GM18520 (cell line): ENCODE results near the gene SKAP1.

Experiments
- ATAC-seq: cut with Tn5 transposase; IDR thresholded peaks from one replicate; pipeline ENCODE4 v1.9.1; 2021; ENCODE audit not compliant: unreplicated experiment

SKAP1 gene

GRCh38 chr17:48180842-48181629 lies 249.0 kb downstream of the SKAP1 start:
- ATAC-seq = no peak

DNA sequence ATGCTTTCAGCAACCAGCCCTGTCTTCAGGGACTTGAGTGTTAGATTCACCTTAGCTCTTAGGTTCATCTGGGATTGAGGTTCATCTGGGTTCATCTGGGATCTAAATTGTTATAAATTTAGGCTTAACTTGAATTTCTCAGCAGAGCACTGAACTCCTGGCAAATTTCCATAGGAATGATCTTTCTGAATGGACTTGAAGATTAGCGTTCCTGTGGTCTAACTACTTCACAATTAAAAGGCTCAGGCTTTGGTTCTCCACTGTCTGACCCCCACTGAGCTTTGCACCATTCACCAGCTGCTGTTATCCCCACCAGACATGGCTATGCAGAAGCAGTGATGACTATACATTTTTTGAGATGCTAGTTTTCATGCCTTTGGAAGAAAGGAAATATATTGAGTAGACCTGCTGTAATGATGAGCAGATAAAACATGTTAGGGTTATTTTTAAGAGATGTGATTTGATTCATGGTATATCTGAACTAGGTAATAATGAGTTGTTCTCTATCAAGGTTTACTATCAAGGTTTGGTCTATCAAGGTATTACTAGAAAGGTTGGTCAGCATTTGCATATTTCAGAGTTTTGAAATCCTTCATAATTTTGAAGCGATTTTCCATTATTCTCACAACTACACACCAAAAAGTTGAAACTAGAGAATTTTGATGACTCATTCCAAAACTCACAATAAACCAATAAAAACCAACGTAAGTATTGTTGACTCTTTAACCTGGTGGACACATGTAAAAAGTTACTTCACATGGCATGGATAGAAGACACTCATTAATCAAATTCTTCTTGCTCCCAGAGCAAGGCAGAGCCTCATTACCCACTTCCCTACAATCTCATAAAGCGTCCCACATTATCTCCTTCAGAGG lies 250.7 kb downstream of the SKAP1 start:
- no peak for ATAC-seq

DNA sequence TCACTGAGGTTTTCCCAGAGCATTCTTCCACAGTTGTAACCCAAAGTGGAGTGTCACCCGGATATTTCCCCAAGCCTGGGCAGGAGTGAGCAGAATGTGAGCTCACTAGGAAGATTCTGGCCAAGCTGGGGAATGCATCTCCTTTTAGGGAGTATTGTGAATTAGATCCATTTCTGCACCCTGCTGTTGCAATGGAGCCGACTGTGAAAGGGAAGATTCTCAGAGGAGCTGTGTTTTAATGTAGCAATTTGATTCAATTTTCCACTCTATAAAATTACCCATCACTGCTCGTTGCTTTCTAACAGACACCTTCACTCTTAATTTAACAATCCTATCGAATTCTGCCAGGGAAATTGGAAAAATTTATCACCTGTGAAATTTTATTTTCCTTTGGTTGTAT lies 251.7 kb downstream of the SKAP1 start:
- no peak for ATAC-seq

GRCh38 chr17:48177816-48178215 lies 252.2 kb downstream of the SKAP1 start:
- no peak for ATAC-seq

DNA sequence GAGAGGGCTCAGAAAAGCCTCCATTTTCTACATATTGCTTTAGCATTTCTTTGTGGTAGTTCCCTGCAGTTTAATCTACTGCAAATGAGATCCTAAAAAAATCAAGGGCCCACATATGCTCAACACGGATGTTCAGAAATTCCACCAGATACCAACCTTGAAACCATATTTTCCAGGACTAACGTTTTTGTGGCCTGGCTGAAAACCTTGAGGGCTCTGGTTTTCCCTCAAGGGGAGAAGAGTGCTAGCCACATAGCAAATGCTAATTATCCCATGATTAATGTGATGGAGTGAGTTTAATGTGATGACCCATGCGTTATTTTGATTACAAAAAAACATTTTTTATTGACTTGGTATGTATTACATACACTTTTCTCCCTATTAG lies 253.6 kb downstream of the SKAP1 start:
- no peak for ATAC-seq

- ATAC-seq = no peak
Measured at GRCh38 chr17:48175692-48176470, 254.1 kb downstream of the SKAP1 start.

DNA sequence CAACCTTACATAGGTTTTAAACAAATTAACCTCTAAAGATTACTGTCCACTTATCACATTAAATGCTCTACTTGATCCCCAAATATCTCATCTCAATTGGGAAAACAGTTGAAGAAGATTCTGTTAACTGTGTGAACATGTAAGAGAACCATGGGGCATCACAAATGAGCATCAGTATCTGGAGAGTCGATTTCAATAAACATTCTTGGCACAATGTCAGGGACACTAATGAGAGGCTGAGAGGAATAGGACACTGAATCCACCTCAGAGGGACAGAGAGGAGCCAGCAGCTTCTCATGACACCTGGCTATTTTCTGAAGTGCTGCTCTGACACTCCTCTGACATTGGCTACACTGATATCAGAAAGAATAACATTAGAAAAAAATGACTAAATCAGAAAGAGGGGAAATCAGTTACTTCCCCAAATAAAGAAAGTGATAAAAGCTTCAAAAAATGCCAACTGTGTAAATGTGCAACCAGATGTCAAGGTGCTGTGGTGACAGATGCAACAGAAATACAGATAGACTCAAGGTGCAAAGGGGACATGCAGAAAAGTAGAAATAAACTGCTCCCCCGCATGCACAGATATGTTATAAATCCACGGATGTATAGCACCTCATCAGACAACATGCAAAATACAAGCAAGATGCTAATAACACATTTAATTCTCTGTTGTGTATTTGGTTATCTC lies 255.0 kb downstream of the SKAP1 start:
- ATAC-seq = no peak

GRCh38 chr17:48173191-48173984 lies 256.6 kb downstream of the SKAP1 start:
- no peak for ATAC-seq

- no peak for ATAC-seq
Measured at GRCh38 chr17:48169926-48170325, 260.1 kb downstream of the SKAP1 start.

DNA sequence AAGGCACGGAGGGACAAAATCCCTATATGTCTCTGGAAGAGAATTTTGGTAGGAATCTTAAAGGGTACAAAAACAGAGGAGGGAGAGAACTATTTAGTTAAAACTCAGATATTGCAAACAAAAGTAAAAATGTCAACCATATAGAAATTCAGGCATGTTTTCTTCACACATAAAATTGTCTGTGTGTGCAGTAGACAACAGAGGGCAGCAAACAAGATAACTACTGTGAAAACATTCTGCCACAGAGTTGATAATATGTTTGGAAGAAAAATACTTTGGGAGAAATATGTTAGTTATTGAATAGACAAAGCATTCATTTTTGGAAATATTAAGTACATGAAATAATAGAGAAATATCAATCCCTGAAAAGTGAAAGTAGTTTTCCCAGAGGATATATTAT lies 266.2 kb downstream of the SKAP1 start:
- no peak for ATAC-seq

GRCh38 chr17:48162946-48163506 lies 267.0 kb downstream of the SKAP1 start:
- no peak for ATAC-seq

- no peak for ATAC-seq
Measured at GRCh38 chr17:48162306-48162934, 267.6 kb downstream of the SKAP1 start.

GRCh38 chr17:48161127-48161905 lies 268.7 kb downstream of the SKAP1 start:
- no peak for ATAC-seq

DNA sequence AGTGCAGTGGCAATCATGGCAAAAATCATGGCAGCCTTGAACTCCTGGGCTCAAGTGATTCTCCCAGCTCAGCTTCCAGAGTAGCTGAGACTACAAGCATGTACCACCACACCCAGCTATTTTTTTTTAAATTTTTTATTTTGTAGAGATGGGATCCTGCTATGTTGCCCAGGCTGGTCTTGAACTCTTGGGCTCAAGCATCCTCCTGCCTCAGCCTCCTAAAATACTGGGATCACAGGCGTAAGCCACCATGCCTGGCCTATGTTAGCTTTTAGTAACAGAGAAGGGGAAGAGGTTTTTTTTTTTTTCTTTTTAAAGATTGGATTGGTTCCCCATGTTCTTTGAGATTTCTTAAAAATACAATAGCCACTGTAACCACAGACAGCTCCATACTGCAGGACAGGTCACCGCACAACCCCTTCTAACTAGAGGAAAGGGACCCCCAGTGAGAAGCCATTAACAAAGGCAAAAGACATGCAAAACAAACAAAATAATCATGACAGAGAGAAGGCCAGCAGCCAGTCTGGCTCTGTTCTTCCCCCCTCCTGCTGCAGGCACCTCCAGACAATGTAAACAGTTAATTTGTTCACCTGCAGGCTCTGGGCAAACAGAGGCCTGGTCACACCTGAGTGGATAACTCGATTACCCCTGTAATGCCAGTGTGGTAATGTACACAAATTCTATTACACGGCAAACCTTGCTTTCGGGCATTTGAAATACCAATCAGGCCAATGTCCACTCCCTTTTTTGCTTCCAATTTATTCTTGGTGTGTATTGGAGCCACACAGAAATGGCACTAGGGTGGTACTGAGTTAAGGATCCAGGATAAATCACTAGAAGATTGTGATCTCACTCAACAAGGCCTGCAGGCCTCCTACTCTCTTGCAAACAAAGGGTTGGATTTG lies 269.6 kb downstream of the SKAP1 start:
- ATAC-seq = no peak

GRCh38 chr17:48159232-48159631 lies 270.8 kb downstream of the SKAP1 start:
- no peak for ATAC-seq

DNA sequence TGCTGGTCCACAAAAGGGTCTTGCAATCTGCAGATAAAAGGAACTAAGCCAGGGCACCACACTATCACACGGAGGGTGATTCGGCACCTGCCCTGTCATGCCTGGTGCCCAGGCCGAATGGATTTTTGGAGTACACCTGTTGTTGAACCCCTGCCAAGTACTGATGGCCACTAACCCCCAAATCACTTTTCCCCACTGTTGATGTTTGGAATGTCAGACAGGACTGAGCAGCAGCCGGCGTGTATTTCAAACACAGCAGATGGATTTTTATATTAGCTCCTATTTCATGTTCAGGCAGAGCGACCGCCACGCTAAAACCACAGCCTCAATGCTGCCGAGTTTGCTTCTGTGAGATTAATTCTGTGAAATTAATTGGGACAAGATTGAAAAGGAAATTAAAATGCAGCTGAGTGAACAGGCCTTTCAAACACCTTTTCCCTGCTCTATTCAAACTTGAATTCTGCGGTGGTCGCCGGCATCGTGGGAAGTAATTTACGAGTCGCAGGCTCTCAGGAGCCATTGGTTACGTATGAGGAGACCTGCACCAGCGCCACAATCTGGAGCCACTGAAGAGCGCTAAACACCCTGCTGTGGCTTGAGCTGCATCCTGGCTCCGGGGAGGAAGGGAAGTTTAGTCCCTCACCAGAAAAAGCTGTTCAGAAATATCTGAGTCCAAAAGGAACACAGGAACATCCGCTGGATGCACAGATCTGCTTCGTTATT lies 274.0 kb downstream of the SKAP1 start:
- no peak for ATAC-seq
